Measurements from ENCODE around the gene RARA. TPM values are rescaled to one million over a fixed set of nuclear protein-coding genes. Genes with fewer than 3 reads are reported as not detected.

The RARA gene
- 10 to 100 TPM; 47.5 to 54.5 TPM for total RNA-seq
- long read RNA-seq, donor 1, transcript RARA-202 (8 exons, 2,285 nt): major isoform, 5 of 10 reads
- long read RNA-seq, donor 1, partial matches to known transcripts: 1 of 10 reads
- long read RNA-seq, donor 1, other reads (novel, unspliced or antisense): 2 of 10 reads
- long read RNA-seq, donor 2, transcript RARA-202 (8 exons, 2,285 nt): major isoform, 6 of 14 reads
- long read RNA-seq, donor 2, partial matches to known transcripts: 6 of 14 reads
- long read RNA-seq, donor 2, other reads (novel, unspliced or antisense): 2 of 14 reads

DNA sequence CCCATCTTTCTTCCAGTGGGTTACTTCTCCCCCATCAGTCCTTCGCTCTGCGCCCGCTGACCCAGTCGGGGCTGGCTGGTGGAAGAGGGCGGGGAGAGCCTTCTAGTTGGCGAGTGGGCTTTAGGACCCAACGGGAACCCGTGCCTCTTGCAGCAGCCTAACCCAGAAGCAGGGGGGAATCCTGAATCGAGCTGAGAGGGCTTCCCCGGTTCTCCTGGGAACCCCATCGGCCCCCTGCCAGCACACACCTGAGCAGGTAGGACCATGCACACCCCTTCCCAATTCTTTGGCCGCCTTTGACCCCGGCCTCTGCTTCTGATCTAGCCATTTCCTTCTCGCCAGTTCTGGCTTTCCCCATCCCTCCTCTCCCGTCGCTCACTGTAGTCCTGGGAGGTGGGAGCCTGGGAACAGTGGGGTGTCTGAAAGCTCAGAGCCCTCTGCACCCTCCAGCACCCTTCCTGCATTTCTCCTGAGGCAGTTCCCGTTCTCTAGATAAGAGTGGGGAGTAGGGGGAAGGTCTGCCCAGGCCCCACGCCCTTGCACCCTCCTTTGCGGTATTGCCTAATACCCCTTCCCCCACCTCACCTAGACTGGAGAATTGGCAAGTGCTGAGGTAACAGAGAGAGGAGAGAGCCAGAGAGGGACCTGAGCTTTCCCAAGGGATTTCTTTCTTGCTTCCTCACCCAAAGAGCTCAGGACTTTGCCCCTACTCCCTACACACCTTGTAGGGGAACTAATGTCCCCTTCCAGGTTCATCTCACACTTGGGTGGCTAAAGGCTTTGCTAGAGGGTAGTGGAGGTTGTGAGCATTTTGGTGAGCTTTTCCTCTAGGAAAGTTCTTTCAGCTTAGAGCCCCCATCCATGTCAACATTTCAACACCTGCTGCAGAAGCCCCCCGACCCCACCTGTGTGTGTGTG, at the start of gene RARA:
RARA (plus strand) TSS at position 150 of the 918 bp plus-strand sequence. CDS start 22,039 bp downstream, outside the sequence.
- intact Hi-C loops (cut with DNase I): loop anchor here in 1 of 2 donors (2.0 to 10.0 kb wide), 2 partner anchors 38 to 126 kb away; no protein-coding TSS in a partner anchor
- DNase-seq (ENCODE audit: low spot score): no peak

DNA sequence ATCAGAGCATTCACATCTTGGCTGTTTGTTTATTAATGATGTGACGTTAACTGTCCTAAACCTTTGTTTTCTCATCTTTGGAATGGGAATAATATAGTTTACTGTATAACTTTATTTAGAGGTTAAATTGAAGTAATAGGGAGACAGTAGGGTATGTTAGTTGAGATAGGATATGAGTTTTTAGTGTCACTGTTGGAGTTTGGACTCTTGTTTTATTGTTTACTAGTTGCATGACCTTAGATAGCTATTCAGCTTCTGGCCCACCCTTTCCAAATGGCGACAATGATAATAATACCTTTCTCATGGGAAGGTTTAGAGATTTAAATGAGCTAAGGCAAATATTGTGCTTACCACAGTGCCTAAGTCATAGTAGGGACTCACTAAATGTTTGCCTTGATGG, 49.5 kb upstream of the RARA start:
- DNase-seq (ENCODE audit: low spot score): no peak
- intact Hi-C loops (cut with DNase I): no loop called here

GRCh38 chr17:40260528-40260927, 48.5 kb upstream of the RARA start:
- intact Hi-C loops (cut with DNase I): no loop called here
- DNase-seq (ENCODE audit: low spot score): no peak

DNA sequence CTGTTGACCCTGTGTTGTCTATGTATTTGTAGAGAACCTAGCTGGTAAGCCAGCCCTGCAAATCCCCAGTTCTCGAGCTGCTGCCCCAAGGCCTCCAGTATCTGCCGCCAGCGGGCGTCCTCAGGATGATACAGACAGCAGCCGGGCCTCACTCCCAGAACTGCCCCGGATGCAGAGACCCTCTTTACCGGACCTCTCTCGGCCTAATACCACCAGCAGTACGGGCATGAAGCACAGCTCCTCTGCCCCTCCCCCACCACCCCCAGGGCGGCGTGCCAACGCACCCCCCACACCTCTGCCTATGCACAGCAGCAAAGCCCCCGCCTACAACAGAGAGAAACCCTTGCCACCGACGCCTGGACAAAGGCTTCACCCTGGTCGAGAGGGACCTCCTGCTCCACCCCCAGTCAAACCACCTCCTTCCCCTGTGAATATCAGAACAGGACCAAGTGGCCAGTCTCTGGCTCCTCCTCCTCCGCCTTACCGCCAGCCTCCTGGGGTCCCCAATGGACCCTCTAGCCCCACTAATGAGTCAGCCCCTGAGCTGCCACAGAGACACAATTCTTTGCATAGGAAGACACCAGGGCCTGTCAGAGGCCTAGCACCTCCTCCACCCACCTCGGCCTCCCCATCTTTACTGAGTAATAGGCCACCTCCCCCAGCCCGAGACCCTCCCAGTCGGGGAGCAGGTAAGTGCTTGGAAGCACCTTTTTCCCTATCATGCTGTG, 44.4 kb upstream of the RARA start:
- no peak for DNase-seq (ENCODE audit: low spot score)
- intact Hi-C loops (cut with DNase I): no loop called here

DNA sequence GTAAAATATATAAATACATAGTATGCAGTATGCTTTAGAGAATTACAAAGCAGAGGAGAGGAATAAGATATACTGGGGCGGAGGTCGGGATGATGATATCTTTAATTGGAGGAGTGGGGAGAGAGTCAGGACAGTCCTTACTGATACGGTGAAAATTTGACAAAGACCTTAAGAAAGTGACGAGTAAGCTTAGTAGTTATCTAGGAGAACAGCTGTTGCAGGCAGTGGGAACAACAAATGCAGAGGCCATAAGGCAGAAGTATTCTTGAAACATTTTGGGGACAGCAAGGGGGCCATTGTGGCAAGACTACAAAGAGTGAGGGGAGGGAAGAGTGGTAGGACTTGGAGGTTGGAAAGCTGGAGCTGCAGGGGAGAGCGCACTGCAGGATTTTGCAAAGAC, 43.6 kb upstream of the RARA start:
- intact Hi-C loops (cut with DNase I): no loop called here
- DNase-seq (ENCODE audit: low spot score): no peak

DNA sequence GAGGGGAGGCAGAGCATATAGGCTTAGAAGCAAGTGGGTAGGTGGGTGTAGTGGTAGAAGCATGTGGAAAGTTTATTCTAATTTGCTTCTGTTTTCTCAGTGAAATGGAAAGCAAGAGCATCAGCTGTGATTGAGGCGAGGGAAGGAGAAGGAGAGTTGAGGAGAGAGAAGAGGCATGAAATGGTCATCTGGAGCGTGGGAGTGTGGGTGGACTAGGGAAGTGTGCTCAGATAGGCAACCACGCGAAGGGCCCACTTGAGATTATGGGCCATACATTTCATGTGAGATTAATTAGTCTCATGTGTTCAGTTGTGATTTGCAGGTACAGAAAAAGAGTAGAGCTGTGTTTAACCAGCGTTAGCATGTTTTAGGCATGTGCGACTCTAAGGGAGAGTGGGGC, 42.1 kb upstream of the RARA start:
- intact Hi-C loops (cut with DNase I): no loop called here
- no peak for DNase-seq (ENCODE audit: low spot score)

GRCh38 chr17:40268141-40268712, 40.8 kb upstream of the RARA start:
- no peak for DNase-seq (ENCODE audit: low spot score)
- intact Hi-C loops (cut with DNase I): no loop called here

DNA sequence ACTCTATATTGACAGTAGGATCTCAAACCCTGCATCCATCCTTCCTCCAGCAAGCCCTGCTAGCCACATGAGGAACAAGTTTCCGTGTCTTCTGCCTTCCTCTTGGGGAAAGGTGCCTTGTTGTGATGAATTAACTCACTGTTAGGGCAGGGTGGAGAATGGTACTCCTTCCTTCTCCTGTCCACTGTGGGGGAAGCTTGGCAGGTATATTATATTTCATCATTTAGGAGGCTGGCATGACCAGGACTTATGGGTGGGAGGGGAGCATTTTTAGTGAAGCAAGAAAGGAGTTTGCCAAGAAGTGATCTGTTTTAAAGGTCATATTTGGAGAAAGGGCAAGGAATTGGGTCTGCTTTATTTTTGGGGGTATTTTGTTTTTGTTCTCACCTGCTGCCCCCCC, 30.6 kb upstream of the RARA start:
- no peak for DNase-seq (ENCODE audit: low spot score)
- intact Hi-C loops (cut with DNase I): loop anchor here in 1 of 2 donors (10.0 kb wide), 1 partner anchor 64 kb away; the partner anchor contains the start of gene WIPF2

GRCh38 chr17:40279402-40279801, 29.6 kb upstream of the RARA start:
- DNase-seq (ENCODE audit: low spot score): no peak
- intact Hi-C loops (cut with DNase I): loop anchor here in 1 of 2 donors (10.0 kb wide), 1 partner anchor 65 kb away; the partner anchor contains the start of gene WIPF2

DNA sequence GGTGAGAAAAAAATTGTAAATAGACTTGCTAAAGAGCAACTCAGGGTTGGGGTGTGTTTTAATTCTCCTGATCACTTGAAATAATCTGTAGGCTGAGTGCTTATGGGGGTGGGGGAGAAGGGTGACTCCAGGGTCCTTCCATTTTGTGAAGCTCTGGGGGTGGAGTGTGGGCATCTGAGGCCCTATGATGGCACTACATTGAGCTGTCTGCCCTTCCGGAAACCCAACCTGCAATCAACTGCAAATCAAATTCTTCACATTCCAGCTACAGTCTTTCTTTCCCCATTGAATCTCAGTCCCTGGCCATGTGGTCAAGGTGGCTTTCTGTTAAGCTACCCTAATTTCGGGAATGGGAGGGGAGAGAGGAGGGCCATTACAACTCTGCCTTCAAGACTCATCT, 27.3 kb upstream of the RARA start:
- no peak for DNase-seq (ENCODE audit: low spot score)
- intact Hi-C loops (cut with DNase I): no loop called here

DNA sequence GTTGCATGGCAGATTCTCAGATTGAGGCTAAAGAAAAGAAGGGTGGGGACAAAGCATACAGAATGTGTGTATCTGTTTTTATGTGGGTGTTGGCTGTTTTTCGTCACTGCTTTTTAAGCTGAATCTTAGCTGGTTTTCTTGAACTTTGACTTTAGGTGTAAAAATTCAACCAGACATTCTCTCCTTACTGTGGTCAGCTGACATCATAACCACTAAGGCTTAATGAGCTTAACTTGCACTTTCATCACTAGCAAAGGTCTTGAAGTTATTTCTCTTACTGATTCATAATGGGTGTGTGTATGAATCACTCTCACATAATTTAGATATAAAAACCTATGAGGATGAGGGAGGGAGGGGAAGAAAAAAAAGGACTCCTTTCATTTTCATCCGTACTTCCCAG, 25.3 kb upstream of the RARA start:
- intact Hi-C loops (cut with DNase I): no loop called here
- no peak for DNase-seq (ENCODE audit: low spot score)

DNA sequence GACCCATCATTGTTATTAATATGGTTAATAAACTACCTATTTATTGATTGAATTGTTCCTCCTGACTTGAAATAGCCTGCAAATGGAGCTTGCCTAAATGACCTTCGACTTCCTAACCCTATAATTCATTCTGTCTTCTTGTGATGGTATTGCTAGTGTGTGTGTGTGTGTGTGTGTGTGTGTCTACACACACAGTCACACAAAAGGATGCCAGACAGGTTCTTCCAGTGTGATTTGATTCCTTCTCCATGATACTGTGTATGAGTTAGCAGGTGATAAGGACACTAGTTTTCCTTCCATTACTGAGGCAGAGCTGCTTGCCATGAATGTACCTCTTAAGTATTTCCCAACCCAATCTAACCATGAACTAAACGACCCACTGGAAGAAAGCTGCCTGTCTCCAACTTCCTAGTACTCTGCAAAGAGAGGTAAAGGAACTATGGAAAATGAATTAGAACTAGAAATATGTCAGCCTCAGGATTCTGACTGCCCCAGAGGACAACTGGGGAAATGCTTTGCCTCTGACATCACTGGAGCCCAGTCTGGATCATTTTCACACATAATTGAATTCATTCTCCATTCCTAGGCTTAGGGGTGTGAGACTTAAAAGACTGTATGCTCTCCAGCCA, 24.8 kb upstream of the RARA start:
- intact Hi-C loops (cut with DNase I): no loop called here
- DNase-seq (ENCODE audit: low spot score): no peak

GRCh38 chr17:40286473-40286872, 22.5 kb upstream of the RARA start:
- no peak for DNase-seq (ENCODE audit: low spot score)
- intact Hi-C loops (cut with DNase I): loop anchor here in 1 of 2 donors (5.0 kb wide), 1 partner anchor 84 kb away; no protein-coding TSS in a partner anchor

- DNase-seq (ENCODE audit: low spot score): no peak
- intact Hi-C loops (cut with DNase I): loop anchor here in 1 of 2 donors (5.0 kb wide), 1 partner anchor 85 kb away; no protein-coding TSS in a partner anchor
Observed at GRCh38 chr17:40287159-40287493, 21.9 kb upstream of the RARA start.

DNA sequence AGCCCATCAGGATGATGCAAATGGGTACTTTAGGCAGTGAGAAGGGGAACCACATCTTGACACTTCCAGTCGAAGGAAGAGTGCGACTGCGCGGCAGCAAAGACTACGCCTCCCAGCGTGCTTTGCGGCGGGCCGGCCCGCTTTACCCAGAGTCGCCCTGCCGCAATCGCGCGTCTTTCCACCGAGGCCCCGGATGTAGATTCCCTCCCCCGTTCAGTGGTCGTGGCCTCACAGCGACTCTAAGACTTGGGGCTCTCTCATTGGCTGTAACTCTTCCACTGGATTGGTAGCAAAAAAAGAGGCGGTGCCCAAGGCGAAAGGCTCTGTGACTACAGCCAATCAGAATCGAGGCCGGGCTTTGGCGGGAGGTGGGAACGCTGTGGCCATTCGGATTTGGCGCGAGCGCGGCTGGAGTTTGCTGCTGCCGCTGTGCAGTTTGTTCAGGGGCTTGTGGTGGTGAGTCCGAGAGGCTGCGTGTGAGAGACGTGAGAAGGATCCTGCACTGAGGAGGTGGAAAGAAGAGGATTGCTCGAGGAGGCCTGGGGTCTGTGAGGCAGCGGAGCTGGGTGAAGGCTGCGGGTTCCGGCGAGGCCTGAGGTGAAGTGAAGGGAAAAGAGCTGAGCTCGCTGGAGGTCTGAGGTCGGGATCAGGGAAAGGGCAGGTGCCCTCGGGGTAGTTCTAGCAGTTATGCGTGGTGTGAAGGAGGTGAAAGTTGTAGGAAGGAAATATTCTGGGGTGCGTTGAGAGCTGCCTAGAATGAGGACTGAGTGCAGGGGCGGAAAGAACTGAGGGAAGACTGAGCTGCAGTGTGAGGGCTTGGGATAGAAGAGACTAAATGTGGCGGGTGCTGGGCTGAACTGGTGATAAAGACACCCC, 21.2 kb upstream of the RARA start, which contains the start of gene CDC6:
CDC6 (plus strand) TSS at position 386 of the 876 bp plus-strand sequence. CDS start 1,542 bp downstream, outside the sequence.
- DNase-seq (ENCODE audit: low spot score): peak; percentile 100
- intact Hi-C loops (cut with DNase I): loop anchor here in 1 of 2 donors (5.0 kb wide), 1 partner anchor 85 kb away; no protein-coding TSS in a partner anchor

DNA sequence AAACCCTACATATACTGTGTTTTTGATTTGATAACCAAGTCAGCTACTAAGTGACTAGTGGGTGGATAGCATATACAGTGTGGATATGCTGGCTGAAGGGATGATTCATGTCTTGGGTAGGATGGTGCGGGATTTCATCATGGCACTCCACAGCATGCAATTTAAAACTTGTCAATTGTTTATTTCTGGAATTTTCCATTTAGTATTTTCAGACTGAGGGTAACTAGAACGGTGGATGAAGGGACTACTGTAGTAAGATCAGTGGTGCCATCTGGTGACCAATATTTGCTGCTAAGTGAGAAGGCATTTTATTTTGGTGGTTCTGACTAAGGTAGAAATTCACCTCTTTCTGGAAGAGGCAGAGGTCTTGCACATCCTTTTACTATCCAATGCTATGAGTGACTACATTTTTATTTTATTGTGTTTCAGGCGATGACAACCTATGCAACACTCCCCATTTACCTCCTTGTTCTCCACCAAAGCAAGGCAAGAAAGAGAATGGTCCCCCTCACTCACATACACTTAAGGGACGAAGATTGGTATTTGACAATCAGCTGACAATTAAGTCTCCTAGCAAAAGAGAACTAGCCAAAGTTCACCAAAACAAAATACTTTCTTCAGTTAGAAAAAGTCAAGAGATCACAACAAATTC, 18.2 kb upstream of the RARA start:
- no peak for DNase-seq (ENCODE audit: low spot score)
- intact Hi-C loops (cut with DNase I): loop anchor here in 1 of 2 donors (5.0 kb wide), 1 partner anchor 88 kb away; no protein-coding TSS in a partner anchor

GRCh38 chr17:40291281-40291664, 17.7 kb upstream of the RARA start:
- no peak for DNase-seq (ENCODE audit: low spot score)
- intact Hi-C loops (cut with DNase I): loop anchor here in 1 of 2 donors (5.0 kb wide), 1 partner anchor 89 kb away; no protein-coding TSS in a partner anchor

All from posterior vena cava (tissue), 2 donors.